ENCODE data around the gene LITAF.

- no peak for TF ChIP-seq CTCF (conservative IDR thresholded peaks at IDR 0.05; ENCODE audit: low read depth, low read length)
- no peak for TF ChIP-seq MXI1 (IDR thresholded peaks at IDR 0.05; ENCODE audit: borderline replicate concordance, low read depth, low read length)
- TF ChIP-seq POLR2A (IDR thresholded peaks at IDR 0.05; ENCODE audit: low read depth, low read length), result no peak
- no peak for TF ChIP-seq RFX5 (IDR thresholded peaks at IDR 0.05; ENCODE audit: low read depth, low read length)
- TF ChIP-seq RAD21 (IDR thresholded peaks at IDR 0.05; ENCODE audit: low read length), result no peak
- no peak for TF ChIP-seq USF2 (IDR thresholded peaks at IDR 0.05; ENCODE audit: low read depth, low read length)
- TF ChIP-seq BHLHE40 (IDR thresholded peaks at IDR 0.05; ENCODE audit: low read depth, low read length), result no peak
- TF ChIP-seq FOS (IDR thresholded peaks at IDR 0.05; ENCODE audit: low read depth, low read length), result no peak
- TF ChIP-seq MAFK (IDR thresholded peaks at IDR 0.05; ENCODE audit: low read depth, low read length), result no peak
- no peak for TF ChIP-seq CEBPB (IDR thresholded peaks at IDR 0.05; ENCODE audit: low read depth, low read length)
Measured at GRCh38 chr16:11593581-11593980, 6.9 kb upstream of the LITAF start.
